Measurements from ENCODE around the gene RNF4.

The RNF4 gene

DNA sequence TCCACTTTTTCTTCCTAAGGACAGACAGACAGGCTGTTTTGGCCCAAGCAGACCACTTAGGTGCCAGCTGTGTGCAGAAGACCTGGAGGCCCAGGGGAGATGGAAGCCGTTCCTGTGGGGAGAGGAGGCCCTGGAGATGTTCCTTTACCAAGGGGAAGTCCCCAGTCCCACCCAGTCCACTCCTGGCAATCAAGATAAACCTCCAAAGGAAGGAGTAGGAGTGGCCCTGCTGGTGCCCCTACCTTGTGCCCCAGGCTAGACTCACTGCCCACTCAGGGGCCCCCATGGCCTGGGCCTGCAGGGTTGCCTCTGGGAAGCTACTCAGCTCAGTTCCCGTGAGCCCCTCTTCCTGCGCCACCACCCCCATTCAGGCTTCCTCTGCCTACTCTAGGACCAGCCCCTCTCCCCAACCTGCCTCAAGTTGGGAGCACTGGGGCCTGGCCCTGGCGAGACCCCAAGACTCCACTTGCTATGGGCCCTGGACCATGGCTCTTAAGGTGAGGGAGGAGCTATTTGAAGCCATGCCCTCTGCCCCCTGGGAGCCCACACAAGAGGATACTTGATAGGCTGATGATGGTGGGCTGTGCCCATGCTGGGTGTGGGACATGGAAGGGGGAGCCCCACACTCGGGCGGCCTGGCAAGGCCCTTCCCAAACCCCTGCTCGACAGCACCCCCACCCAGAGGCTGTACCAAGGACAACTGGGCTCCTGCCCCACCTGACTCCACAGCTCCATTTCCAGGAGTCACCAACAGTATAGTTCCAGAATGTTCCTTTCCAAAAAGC lies 24.8 kb upstream of the RNF4 start:
- ATAC-seq (replicated peaks) (no peak), DNase-seq (no peak)
- Mint-ChIP-seq H3K4me1 (peaks cover 3 to 8% of the 10 kb centered on the region in 2 donors), H3K36me3 (no peaks in the 10 kb centered on the region), H3K4me3 (no peak overlapping the region), H3K9me3 (no peaks in the 10 kb centered on the region), H3K27ac (no peak overlapping the region), H3K27me3 (peaks cover 0 to 4% of the 10 kb centered on the region in 2 donors)

GRCh38 chr4:2445130-2445529 lies 23.8 kb upstream of the RNF4 start:
- Mint-ChIP-seq H3K4me3 (no peak overlapping the region), H3K4me1 (peaks cover 3 to 8% of the 10 kb centered on the region in 2 donors), H3K27ac (no peak overlapping the region), H3K9me3 (no peaks in the 10 kb centered on the region), H3K27me3 (peaks cover 0 to 4% of the 10 kb centered on the region in 2 donors), H3K36me3 (no peaks in the 10 kb centered on the region)
- DNase-seq = no peak
- ATAC-seq (replicated peaks) = no peak

GRCh38 chr4:2445571-2445970 lies 23.3 kb upstream of the RNF4 start:
- Mint-ChIP-seq H3K36me3 (no peaks in the 10 kb centered on the region), H3K4me1 (peaks cover 3 to 8% of the 10 kb centered on the region in 2 donors), H3K4me3 (no peak overlapping the region), H3K9me3 (no peaks in the 10 kb centered on the region), H3K27ac (no peak overlapping the region), H3K27me3 (peaks cover 0 to 4% of the 10 kb centered on the region in 2 donors)
- no peak for DNase-seq
- no peak for ATAC-seq (replicated peaks)

GRCh38 chr4:2446656-2447564 lies 22.0 kb upstream of the RNF4 start:
- Mint-ChIP-seq H3K27ac (no peak overlapping the region), H3K36me3 (no peaks in the 10 kb centered on the region), H3K4me3 (no peak overlapping the region), H3K27me3 (no peaks in the 10 kb centered on the region), H3K4me1 (peaks cover 0 to 1% of the 10 kb centered on the region in 2 donors), H3K9me3 (no peaks in the 10 kb centered on the region)
- ATAC-seq (replicated peaks) (no peak), DNase-seq (no peak)

- H3K36me3 Mint-ChIP-seq = no peaks in the 10 kb centered on the region
- H3K4me3 Mint-ChIP-seq = no peak overlapping the region
- H3K27me3 Mint-ChIP-seq = no peaks in the 10 kb centered on the region
- H3K4me1 Mint-ChIP-seq = no peaks in the 10 kb centered on the region
- ATAC-seq (replicated peaks) = no peak
- no peaks in the 10 kb centered on the region for H3K9me3 Mint-ChIP-seq
- DNase-seq = no peak
- H3K27ac Mint-ChIP-seq = no peak overlapping the region
Measured at GRCh38 chr4:2448589-2448988, 20.3 kb upstream of the RNF4 start.

GRCh38 chr4:2449051-2449450 lies 19.9 kb upstream of the RNF4 start:
- H3K27ac Mint-ChIP-seq = no peak overlapping the region
- H3K4me1 Mint-ChIP-seq = no peaks in the 10 kb centered on the region
- H3K9me3 Mint-ChIP-seq = no peaks in the 10 kb centered on the region
- no peak overlapping the region for H3K4me3 Mint-ChIP-seq
- H3K27me3 Mint-ChIP-seq = no peaks in the 10 kb centered on the region
- ATAC-seq (replicated peaks) (no peak), DNase-seq (no peak)
- H3K36me3 Mint-ChIP-seq = no peaks in the 10 kb centered on the region

DNA sequence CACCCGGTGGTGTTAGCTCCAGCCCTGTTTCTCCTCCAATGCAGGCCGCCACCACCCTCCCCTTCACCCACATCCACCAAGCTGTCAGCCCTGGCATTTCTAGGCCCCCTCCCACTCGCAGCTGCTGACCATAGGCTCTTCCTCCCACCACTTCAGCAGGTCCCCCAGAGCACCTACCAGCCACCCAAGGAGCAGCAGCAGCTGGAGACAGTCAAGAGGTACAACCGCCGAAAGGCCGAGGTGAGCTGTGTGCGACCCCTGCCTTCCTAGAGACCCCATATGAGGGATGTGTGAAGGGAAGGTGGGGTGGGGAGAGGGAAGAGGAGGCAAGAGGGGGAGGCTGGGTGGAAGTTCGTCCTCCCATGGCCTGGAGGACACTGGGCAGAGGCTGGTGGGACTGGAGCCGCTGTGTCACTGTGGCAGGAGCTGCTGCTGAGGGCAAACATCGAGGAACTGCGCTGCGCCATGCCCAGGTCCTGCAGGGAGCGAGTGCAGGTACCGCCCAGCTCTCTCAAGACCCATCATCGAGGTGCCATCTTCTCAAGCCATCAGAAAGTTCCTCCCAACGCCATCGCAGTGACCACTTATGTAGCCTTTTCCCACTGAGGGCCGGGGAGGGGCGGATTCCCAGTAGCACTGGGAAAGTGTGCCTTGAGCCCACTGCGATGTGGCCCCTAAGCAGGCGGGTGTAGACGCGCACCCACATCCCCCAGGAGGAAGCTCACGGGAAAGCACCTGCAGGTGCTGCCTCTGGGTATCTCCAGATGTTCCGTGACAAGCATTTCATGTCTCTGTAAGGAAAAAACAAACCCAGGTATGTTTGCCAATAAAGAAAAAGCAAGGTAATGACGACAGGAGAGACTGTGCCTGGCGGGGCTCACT lies 19.2 kb upstream of the RNF4 start:
- no peak overlapping the region for H3K27ac Mint-ChIP-seq
- no peak overlapping the region for H3K4me3 Mint-ChIP-seq
- H3K4me1 Mint-ChIP-seq = no peaks in the 10 kb centered on the region
- ATAC-seq (replicated peaks) = no peak
- DNase-seq = no peak
- H3K27me3 Mint-ChIP-seq = no peaks in the 10 kb centered on the region
- H3K9me3 Mint-ChIP-seq = no peaks in the 10 kb centered on the region
- no peaks in the 10 kb centered on the region for H3K36me3 Mint-ChIP-seq

GRCh38 chr4:2450394-2451035 lies 18.4 kb upstream of the RNF4 start:
- H3K4me3 Mint-ChIP-seq = no peak overlapping the region
- no peaks in the 10 kb centered on the region for H3K4me1 Mint-ChIP-seq
- no peaks in the 10 kb centered on the region for H3K27me3 Mint-ChIP-seq
- no peaks in the 10 kb centered on the region for H3K36me3 Mint-ChIP-seq
- no peak for DNase-seq
- no peak for ATAC-seq (replicated peaks)
- H3K27ac Mint-ChIP-seq = no peak overlapping the region
- no peaks in the 10 kb centered on the region for H3K9me3 Mint-ChIP-seq

DNA sequence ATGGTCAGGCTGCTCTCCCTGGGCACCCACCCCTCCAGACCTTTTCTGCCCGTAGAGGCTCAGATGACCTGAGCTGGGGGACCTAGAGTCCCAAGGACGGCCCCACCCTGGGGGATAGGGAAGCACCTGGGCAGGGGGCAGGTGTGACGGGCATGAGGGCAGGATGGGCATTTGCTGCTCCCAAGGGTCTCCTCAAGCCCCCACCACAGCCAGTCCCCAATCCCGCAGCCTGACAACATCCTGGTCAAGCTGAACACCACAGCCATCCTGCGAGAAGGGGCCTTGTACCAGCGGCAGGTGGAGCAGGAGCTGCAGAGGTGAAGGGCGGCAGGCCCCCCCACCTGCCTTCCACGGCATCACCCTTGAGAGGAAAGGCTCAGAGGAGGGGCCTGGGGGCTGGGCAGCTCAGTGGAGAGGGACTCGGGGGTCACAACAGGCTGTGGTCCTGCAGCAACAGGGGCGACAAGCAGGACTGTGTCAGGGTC lies 17.8 kb upstream of the RNF4 start:
- Mint-ChIP-seq H3K4me3 (no peak overlapping the region), H3K4me1 (no peaks in the 10 kb centered on the region), H3K27me3 (no peaks in the 10 kb centered on the region), H3K27ac (no peak overlapping the region), H3K36me3 (no peaks in the 10 kb centered on the region), H3K9me3 (no peaks in the 10 kb centered on the region)
- ATAC-seq (replicated peaks) (no peak), DNase-seq (no peak)

DNA sequence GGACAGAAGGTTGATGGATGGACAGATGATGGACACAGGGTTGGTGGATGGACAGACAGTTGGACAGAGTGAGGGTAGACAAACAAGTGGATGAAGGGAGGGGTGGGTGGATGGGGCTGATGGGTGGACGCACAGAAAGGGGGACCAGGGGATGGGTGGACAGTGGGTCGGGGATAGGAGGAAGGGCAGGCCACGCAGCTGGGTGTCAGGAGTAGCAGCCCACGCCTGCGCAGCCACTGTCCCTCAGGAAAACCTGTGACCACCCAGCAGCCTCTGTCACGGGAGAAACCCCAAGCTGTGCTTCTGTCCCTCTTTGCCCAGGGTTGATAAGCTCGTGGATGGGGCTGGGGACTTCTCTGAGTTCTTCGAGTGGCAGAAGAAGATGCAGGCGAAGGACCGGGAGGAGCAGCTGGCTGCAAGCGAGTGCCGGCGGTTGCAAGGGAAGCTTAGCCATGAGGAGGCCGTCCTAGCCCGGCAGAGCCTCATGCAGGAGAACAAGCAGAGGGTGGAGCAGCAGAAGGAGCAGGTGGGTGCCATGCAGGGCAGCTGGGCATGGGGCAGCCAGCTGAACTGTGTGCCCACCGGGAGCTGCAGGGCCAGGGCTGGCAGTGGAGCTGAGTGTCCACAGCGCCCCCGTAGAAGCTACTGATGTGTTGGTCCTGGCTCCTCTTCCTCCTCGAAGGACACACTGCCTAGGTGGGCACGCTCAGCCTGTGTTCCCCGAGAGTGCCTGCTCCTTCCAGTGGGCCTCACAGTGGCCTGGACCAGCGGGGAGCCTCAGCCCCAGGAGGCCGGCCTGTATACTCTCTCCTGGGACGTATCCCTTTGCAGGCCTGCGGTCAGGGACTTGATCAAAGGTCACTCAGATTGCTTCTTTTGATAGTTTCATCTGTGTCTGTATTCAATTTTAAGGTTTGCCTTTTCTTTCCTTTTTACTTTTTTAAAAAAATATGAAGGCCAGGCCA lies 16.8 kb upstream of the RNF4 start:
- Mint-ChIP-seq H3K27ac (no peak overlapping the region), H3K4me3 (no peak overlapping the region), H3K36me3 (no peaks in the 10 kb centered on the region), H3K27me3 (no peaks in the 10 kb centered on the region), H3K4me1 (no peaks in the 10 kb centered on the region), H3K9me3 (no peaks in the 10 kb centered on the region)
- DNase-seq (no peak), ATAC-seq (replicated peaks) (no peak)

DNA sequence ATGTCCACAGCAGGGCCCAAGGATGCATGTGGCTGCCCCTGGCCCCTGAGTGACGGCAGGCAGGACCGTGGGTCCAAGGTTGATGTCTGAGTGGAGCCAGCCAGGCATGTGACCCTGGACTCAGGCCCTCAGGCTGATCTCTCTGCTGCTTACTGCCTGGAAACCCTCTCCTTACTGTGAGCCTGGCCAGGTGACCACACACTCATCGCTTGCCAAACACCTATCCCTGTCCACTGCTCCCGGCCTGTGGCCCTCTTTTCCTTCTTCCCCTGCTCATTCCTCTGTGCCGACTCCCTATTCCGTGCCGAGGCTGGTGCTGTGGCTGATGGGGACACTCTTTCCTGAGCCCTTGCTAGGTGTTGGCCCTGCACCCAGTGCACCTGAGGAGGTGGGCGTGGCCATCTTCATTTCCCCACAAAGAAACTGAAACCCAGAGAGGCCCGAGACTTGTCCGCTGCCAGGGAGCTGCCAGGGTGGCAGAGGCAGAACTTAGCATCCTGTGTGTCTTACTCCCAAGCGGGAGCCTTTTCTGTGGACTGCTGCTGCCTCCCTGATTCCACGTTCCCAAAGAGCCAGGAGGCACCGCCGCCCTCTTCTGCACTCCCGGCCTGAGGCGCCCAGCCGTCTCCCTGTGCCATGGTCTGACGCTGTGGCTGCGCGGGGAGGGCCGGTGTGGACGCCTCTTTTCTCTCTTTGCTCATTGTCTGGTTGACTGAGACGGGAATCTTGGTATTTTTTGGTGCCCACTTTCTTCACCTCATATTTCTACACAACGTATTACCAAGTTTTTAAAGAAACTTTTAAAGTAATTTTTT lies 11.2 kb upstream of the RNF4 start:
- Mint-ChIP-seq H3K4me3 (no peak overlapping the region), H3K9me3 (no peaks in the 10 kb centered on the region), H3K27ac (no peak overlapping the region), H3K36me3 (no peaks in the 10 kb centered on the region), H3K27me3 (peaks cover 11 to 27% of the 10 kb centered on the region in 2 donors), H3K4me1 (peaks cover 6 to 11% of the 10 kb centered on the region in 2 donors)
- ATAC-seq (replicated peaks) (no peak), DNase-seq (no peak)

Data from stimulated activated naive B cell treated with anti-CD40 and anti-IgM and Interleukin-4, amounts not matched to agents 10 μg/mL and 1 μg/mL and 100 μg/mL, for 72 hours (primary cell).